ENCODE measurements around the gene ODC1.

DNA sequence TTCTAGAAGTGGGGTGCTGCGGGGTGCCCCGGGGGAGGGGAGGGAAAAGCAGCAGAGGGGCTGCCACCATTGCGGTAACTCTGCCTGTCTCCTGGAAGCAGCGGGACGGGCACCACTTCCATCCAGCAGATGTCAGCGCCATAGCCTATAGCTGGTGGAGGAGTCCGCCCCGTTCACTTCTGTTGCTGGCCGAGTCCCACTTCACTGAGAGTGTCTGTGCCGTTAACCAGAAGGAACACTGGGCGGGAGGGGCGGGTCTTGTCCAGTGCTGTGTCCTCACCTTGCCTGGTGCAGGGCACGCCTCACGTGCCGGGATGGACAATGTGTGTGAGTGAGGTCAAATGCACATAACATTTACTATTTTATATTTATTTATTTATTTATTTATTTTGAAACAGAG, 19.3 kb upstream of the ODC1 start:
- TF ChIP-seq CTCF (IDR thresholded peaks at IDR 0.05) (no peak), ZFX (IDR thresholded peaks at IDR 0.05; ENCODE audit: borderline replicate concordance) (no peak)
